ENCODE results near the gene CFAP69. TPM values are rescaled to one million over a fixed set of nuclear protein-coding genes. Genes with fewer than 3 reads are reported as not detected.

Gene CFAP69
- polyA plus RNA-seq, 3 donors from 2014 or later, result not detected

DNA sequence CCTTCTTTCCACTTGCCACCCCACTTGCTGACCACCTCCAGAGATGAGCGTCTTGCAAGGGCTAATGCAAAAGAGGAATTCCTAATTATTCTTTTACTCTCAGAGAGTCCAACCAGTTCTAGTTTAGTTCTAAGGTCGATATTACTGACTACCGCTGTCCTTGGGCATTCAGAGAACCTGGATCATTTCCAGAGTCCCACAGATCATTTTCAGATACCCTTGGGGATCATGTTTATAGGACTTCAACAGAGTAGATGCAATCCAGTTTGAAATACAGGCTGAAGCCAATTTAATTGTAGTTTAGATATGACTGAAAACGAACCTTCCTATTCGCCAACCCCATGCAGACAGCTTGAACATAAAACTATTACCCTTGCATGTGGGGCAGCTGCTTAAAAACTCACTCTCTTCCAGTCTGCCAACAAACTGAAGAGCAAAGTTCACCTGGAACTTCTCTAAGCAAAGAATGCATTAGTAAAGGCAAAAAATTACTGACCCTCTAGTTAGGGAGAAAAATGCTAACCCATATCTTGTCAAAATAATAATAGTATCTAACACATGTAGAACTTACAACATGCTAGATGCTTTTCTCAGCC is 22.4 kb downstream of the CFAP69 start:
- no peak for DNase-seq
- peaks cover 1 to 12% (median 3%) of the 10 kb centered on the region in 3 donors for H3K27me3 Mint-ChIP-seq (ENCODE audit: low read depth in 3 of 3)
- no peaks in the 10 kb centered on the region for H3K36me3 Mint-ChIP-seq
- H3K27ac Mint-ChIP-seq, result no peak overlapping the region
- H3K4me3 Mint-ChIP-seq, result no peak overlapping the region
- H3K9me3 Mint-ChIP-seq, result no peaks in the 10 kb centered on the region
- no peaks in the 10 kb centered on the region for H3K4me1 Mint-ChIP-seq

DNA sequence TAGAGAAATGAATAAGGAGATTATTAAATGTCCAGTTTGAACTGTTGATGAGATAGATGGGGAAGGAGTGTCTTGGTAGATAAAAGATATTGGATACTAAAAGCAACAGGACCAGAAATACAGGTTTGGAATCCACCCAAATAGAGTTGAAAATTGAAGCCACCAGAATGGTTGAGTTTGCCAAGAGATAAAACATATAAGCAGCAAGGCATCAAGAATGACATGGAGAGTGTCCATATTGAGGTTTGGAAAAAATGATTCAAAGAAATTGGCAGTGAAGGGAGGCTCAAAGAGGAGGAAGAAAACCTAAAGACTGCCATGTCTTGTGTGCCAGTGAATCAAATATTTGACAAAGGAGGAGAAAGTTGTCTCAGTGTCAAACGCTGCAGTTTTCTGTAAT is 24.2 kb downstream of the CFAP69 start:
- H3K27ac Mint-ChIP-seq, result no peak overlapping the region
- no peak overlapping the region for H3K4me3 Mint-ChIP-seq
- H3K36me3 Mint-ChIP-seq, result no peaks in the 10 kb centered on the region
- no peaks in the 10 kb centered on the region for H3K9me3 Mint-ChIP-seq
- H3K4me1 Mint-ChIP-seq, result no peaks in the 10 kb centered on the region
- no peak for DNase-seq
- peaks cover 1 to 12% (median 3%) of the 10 kb centered on the region in 3 donors for H3K27me3 Mint-ChIP-seq (ENCODE audit: low read depth in 3 of 3)

DNA sequence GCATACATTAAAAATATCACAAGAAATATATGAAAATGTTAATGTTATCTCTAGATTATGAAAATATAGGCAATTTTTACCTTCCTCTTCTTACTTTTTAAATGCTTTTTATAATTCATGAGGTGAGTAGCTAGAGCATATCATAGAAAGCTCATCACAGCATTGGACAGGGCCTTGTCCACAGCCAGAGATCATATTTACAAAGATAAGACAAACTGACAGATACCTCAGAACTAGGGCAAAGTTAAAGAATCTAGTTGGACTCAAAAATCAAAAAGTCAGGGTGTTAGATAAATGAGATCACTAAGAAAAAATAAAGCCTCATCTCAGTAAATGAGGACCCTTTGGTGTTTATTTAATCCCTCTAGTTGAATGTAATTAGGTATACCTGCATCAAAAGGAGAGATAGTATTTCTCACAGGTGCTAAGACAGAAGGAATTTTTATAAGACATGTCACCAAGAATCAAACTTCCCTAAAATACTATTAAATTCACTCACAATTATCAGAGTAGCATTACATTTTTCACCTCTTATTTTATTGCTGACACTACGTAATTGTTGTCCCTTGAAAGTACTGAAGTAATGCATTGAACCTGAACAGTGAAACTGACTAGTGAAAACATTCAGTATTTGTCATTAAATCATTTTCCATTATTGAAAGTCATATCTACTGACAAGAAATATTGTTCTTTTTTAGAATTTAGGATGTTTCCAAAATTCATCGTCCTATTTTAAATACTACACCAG is 25.6 kb downstream of the CFAP69 start:
- no peaks in the 10 kb centered on the region for H3K36me3 Mint-ChIP-seq
- no peak overlapping the region for H3K27ac Mint-ChIP-seq
- H3K4me1 Mint-ChIP-seq, result no peaks in the 10 kb centered on the region
- no peak for DNase-seq
- H3K4me3 Mint-ChIP-seq, result no peak overlapping the region
- H3K9me3 Mint-ChIP-seq, result no peaks in the 10 kb centered on the region
- H3K27me3 Mint-ChIP-seq (ENCODE audit: low read depth in 3 of 3), result peaks cover 1 to 12% (median 4%) of the 10 kb centered on the region in 3 donors

DNA sequence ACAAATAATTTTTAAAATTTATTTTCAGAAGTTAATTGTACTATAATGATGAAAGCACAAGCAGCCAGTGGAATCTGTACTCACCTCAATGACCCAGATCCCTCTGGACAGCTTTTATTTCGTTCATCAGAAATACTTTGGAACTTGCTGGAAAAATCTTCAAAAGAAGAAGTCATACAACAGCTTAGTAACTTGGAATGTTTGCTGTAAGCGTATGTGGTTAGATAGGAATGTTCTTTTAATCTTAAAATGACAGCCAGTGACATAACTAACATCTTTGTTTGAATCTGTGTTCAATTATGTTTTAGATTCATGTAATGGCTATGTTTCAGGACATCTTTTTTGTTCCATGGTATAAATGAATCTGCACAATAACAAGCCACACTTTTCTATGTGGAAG is 26.8 kb downstream of the CFAP69 start:
- Mint-ChIP-seq H3K27me3 (ENCODE audit: low read depth in 3 of 3) (peaks cover 1 to 8% (median 4%) of the 10 kb centered on the region in 3 donors), H3K27ac (no peak overlapping the region), H3K4me1 (no peaks in the 10 kb centered on the region), H3K9me3 (no peaks in the 10 kb centered on the region), H3K36me3 (no peaks in the 10 kb centered on the region), H3K4me3 (no peak overlapping the region)
- no peak for DNase-seq

DNA sequence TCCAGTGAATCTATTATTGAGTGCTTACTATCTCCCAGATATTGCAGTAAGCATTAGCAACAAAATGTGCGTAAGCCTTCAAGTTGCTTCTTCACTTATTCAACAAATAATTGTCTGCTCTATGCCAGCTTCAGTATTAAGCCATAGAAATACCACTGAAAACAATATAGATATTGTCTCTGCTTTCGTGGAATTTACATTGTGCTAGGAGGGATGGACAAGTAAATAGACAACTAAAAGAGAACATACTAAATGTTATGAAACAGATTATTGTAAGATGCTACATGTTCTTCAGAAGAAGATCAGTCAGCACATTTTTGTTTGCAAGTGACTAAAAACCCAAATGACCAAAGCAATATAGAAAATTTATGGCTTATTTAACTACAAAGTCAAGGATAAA is 27.3 kb downstream of the CFAP69 start:
- H3K36me3 Mint-ChIP-seq, result no peaks in the 10 kb centered on the region
- no peaks in the 10 kb centered on the region for H3K4me1 Mint-ChIP-seq
- no peak for DNase-seq
- H3K4me3 Mint-ChIP-seq, result no peak overlapping the region
- H3K9me3 Mint-ChIP-seq, result no peaks in the 10 kb centered on the region
- peaks cover 1 to 6% (median 2%) of the 10 kb centered on the region in 3 donors for H3K27me3 Mint-ChIP-seq (ENCODE audit: low read depth in 3 of 3)
- no peak overlapping the region for H3K27ac Mint-ChIP-seq

DNA sequence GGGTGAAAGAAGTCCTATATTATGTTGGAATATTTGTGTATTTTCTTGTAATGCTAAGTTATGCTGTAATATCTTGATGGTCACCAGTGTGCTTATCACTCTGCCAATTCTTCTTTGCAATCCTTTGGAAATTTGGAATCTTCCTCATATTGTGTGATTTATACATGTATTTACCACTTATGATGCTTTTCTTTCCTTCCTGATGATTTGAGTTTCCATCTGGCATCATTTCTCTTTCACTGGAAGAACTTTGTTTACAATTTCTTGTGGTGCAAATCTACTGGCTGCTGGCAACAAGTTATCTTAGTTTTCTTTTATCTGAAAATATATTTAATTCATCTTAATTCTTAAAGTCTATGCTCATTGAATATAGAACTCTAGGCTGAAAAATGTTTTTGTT is 29.2 kb downstream of the CFAP69 start:
- H3K4me1 Mint-ChIP-seq, result no peaks in the 10 kb centered on the region
- no peak for DNase-seq
- peaks cover 1 to 4% (median 1%) of the 10 kb centered on the region in 3 donors for H3K27me3 Mint-ChIP-seq (ENCODE audit: low read depth in 3 of 3)
- no peak overlapping the region for H3K27ac Mint-ChIP-seq
- H3K9me3 Mint-ChIP-seq, result no peaks in the 10 kb centered on the region
- H3K4me3 Mint-ChIP-seq, result no peak overlapping the region
- no peaks in the 10 kb centered on the region for H3K36me3 Mint-ChIP-seq

DNA sequence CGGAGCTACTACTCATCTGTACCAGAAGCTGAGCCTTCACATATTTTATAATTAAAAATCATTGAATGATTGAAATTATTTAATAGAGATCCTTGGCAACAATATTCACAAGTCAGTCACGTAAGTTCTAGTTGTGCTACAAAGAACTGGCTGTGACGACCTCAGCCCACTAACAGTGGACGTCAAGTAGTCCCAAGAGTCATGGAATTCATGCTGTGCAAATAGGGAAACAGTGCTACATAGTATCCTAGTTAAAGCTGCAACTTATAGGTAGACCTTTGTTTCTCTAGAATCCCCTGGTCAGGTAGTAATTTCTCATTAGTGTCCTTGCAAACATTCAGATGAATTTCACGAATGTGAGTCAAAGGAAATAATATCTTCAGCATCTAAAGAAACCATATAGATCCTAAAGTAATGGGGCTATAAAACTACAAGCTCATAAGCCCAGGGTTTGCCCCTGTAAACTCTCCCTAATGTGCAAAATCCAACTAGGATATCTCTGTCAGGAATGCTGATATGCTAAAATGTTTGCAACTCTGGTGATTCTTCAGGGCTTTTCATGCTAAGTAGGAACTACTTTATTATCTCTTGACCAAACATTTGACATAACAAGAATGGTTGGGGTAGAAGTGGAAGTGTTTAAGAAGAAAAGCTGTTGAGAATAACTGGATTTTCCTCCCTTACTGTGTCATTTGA is 31.2 kb downstream of the CFAP69 start:
- DNase-seq, result no peak
- Mint-ChIP-seq H3K4me1 (no peaks in the 10 kb centered on the region), H3K36me3 (no peaks in the 10 kb centered on the region), H3K27ac (no peak overlapping the region), H3K4me3 (no peak overlapping the region), H3K27me3 (ENCODE audit: low read depth in 3 of 3) (peaks cover 0 to 3% (median 1%) of the 10 kb centered on the region in 3 donors), H3K9me3 (no peaks in the 10 kb centered on the region)

DNA sequence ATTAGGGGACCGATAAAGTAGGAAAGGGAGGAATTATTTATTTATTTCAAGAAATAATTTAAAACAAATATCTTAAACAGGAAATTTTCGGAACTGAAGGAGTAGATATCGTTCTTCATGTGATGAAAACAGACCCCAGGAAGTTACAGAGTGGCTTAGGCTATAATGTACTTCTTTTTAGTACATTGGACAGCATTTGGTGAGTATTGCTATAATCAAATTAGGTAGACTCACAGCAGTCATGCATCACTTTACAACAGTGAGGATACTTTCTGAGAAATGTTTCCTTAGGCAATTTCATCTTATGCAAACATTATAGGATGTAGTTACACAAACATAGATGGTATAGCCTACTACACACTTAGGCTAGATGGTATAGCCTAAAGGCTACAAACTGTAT is 43.2 kb downstream of the CFAP69 start:
- H3K4me3 Mint-ChIP-seq, result no peak overlapping the region
- no peak for DNase-seq

DNA sequence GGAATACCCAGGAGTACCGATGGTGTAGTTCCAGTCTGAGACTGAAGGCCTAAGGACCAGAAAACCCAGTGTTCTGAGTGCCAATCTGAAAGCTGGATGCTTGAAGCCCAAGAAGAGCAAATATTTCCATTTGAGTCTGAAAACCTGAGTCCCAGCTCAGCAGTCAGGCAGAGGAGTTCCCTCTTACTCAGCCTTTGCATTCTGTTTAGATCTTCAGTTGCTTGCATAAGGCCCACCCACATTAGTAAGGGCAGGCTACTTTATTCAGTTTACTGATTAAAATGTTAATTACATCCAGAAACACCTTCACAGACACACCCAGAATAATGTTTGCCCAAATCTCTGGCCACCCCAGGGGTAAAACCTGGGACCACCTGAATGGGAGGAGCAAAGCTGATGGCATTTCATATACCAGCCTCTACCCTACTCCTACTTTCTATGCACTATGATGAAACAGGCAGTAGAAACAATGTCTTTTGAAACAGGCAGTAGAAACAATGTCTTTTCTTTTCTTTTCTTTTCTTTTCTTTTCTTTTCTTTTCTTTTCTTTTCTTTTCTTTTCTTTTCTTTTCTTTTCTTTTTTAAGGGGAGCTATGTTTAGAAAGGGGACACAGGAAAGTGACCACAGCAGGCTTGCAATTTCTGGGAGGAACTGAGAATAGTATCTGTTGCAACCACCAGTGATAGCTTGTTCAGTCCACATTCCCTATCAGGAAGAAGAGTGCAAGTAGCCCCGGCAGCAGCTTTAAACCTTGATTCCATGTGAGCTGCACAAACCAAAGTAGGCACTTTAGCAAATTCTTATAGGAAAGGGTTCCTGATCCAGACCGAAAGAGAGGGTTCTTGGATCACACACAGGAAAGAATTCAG is 45.5 kb downstream of the CFAP69 start:
- no peak overlapping the region for H3K27ac Mint-ChIP-seq
- H3K4me1 Mint-ChIP-seq, result peaks cover under 1 to 3% of the 10 kb centered on the region in 2 donors
- peaks cover 0 to 2% (median 2%) of the 10 kb centered on the region in 3 donors for H3K27me3 Mint-ChIP-seq (ENCODE audit: low read depth in 3 of 3)
- H3K9me3 Mint-ChIP-seq, result no peaks in the 10 kb centered on the region
- no peaks in the 10 kb centered on the region for H3K36me3 Mint-ChIP-seq
- no peak overlapping the region for H3K4me3 Mint-ChIP-seq
- no peak for DNase-seq

More for the DNA sequence above, 43.2 kb downstream of the CFAP69 start:
- no peaks in the 10 kb centered on the region for H3K9me3 Mint-ChIP-seq
- no peaks in the 10 kb centered on the region for H3K36me3 Mint-ChIP-seq
- H3K4me1 Mint-ChIP-seq, result peaks cover 2 to 7% of the 10 kb centered on the region in 2 donors
- no peak overlapping the region for H3K27ac Mint-ChIP-seq
- peaks cover 0 to 2% (median 2%) of the 10 kb centered on the region in 3 donors for H3K27me3 Mint-ChIP-seq (ENCODE audit: low read depth in 3 of 3)

DNA sequence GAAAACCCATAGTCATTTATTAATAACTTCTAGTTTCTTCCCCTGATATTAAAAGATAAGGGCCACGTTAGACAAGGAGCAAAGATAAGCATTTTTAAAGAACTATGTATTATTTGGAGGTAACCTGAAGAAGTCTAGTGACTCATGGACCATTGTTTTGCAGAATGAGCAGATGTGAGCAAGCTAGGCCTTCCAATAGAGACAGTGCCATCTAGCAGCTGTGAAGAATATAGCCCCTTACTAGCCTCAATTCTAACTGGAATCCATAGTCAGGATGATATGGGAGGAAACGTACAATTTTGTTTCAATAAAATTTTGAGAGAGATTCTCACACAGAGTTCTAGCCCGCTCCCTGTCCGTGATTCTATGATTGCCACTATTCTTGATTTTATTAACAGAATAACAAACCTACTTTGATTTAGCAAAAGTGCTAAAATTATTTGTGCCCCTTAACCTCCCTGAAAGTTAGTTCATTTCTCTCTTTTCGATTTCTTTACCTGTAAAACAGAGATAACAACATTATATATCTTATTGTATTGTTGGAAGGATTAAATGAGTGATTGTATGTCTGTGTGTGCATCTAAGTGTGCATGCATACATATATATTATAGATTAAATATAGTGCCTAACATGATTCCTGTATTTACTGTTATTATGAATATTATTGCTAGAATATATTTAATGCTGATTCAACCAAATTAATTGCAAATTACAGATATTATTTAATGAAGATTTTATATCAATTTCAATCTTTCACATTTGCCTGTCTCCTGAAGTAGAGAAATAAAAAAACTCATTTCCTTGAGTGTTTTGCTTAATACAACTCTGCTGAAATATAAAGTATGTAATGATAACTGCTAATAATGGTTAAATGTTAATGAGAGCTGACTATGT is 53.4 kb downstream of the CFAP69 start:
- no peak for DNase-seq
- H3K36me3 Mint-ChIP-seq, result no peaks in the 10 kb centered on the region
- no peak overlapping the region for H3K27ac Mint-ChIP-seq
- no peaks in the 10 kb centered on the region for H3K4me1 Mint-ChIP-seq
- H3K27me3 Mint-ChIP-seq (ENCODE audit: low read depth in 3 of 3), result peaks cover 0 to 3% (median 0%) of the 10 kb centered on the region in 3 donors
- H3K9me3 Mint-ChIP-seq, result no peaks in the 10 kb centered on the region
- H3K4me3 Mint-ChIP-seq, result no peak overlapping the region

DNA sequence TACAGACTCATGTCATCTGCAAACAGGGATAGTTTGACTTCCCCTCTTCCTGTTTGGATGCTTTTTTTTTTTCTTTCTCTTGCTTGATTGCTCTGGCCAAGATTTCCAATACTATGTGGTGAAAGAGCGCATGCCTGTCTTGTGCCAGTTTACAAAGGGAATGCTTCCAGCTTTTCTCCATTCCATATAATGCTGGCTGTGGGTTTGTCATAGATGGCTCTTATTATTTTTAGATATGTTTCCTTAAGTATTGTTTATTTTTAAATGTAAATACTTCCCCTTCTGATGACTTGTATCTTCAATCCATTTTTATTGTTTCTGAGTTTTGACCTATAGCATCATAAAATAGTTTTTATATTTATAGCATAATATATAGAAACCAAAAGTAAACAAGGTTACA is 58.3 kb downstream of the CFAP69 start:
- Mint-ChIP-seq H3K9me3 (no peaks in the 10 kb centered on the region), H3K36me3 (no peaks in the 10 kb centered on the region), H3K4me1 (no peaks in the 10 kb centered on the region), H3K27me3 (ENCODE audit: low read depth in 3 of 3) (peaks cover 0 to 3% (median 2%) of the 10 kb centered on the region in 3 donors), H3K27ac (no peak overlapping the region), H3K4me3 (no peak overlapping the region)
- no peak for DNase-seq

DNA sequence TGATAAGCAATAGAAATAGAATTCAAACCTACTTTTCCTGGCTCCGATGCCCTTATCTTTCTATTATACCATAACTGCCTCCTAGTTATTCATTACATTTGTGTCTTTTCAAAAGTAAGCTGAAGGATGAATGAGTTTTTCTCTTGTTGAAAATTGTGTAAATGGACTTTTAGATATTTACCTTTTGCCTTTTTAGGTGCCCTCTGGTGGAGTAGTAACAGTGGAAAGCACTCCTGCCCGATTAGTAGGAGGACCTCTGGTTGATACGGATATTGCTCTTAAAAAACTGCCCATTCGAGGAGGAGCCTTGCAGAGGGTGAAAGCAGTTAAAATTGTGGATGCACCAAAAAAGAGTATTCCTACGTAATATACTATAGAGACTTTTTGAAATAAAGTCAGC is 64.9 kb downstream of the CFAP69 start:
- Mint-ChIP-seq H3K36me3 (no peaks in the 10 kb centered on the region), H3K4me1 (no peaks in the 10 kb centered on the region), H3K9me3 (no peaks in the 10 kb centered on the region), H3K27ac (no peak overlapping the region), H3K27me3 (ENCODE audit: low read depth in 3 of 3) (peaks cover 2 to 4% (median 3%) of the 10 kb centered on the region in 3 donors), H3K4me3 (no peak overlapping the region)
- no peak for DNase-seq

DNA sequence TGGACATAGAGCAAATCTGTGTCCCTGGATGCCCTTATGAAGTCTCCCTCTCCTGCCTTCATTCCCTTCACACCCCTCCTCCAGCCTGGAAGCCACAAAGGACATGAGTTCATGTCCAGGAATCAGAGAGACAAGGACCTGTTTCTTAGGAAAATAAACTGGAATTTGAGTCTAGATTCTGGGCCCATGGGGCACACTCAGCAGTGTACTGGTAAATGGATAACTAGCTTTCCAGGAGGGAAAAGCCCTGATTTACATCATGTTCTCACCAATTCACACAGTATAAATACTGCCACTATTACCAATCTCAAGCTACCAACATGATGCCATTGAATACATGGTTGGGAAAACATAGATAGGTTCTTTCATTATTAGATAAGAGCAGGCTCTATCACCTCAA is 66.2 kb downstream of the CFAP69 start:
- DNase-seq, result no peak
- Mint-ChIP-seq H3K4me3 (no peak overlapping the region), H3K9me3 (no peaks in the 10 kb centered on the region), H3K4me1 (no peaks in the 10 kb centered on the region), H3K27ac (no peak overlapping the region), H3K27me3 (ENCODE audit: low read depth in 3 of 3) (peaks cover 2 to 4% (median 3%) of the 10 kb centered on the region in 3 donors), H3K36me3 (no peaks in the 10 kb centered on the region)
